Upper lobe of left lung (tissue), 6 donors: ENCODE data around the gene KIF5A. TPM values are rescaled to one million over a fixed set of nuclear protein-coding genes. Genes with fewer than 3 reads are reported as not detected.

Source experiments
- ATAC-seq, 2 donors: fragments of 200-7000 bp; cut with Tn5 transposase; one replicate each; pipeline ENCODE4 v1.9.1; 2022; ENCODE audit warnings: mild to moderate bottlenecking in 2 of 2, moderate library complexity in 2 of 2; ENCODE audit not compliant: low FRiP score in 2 of 2
- DNase-seq, 2 donors: peaks; one replicate each; pipeline ENCODE4 v3.0.0-alpha.2; 2019 to 2020
- H3K27ac ChIP-seq, 4 donors: fragments of 200-600 bp; sonication (generic); one replicate each; pipeline ENCODE4 v1.5.1; 2016 to 2019
- H3K27me3 ChIP-seq, 4 donors: fragments of 200-600 bp; sonication (generic); one replicate each; pipeline ENCODE4 v1.5.1; 2017 to 2019
- H3K36me3 ChIP-seq, 4 donors: fragments of 200-600 bp; sonication (generic); one replicate each; pipeline ENCODE4 v1.5.1; 2016 to 2019
- H3K4me1 ChIP-seq, 4 donors: fragments of 200-600 bp; sonication (generic); one replicate each; pipeline ENCODE4 v1.5.1; 2018 to 2019
- H3K4me3 ChIP-seq, 4 donors: fragments of 200-600 bp; sonication (generic); one replicate each; pipeline ENCODE4 v1.5.1; 2017 to 2019; ENCODE audit warnings: mild to moderate bottlenecking in 2 of 4, moderate library complexity in 1 of 4
- H3K9me3 ChIP-seq, 4 donors: fragments of 200-600 bp; sonication (generic); one replicate each; pipeline ENCODE4 v1.5.1; 2018 to 2019
- EP300 ChIP-seq, 4 donors: sonication (generic); formaldehyde crosslinking; IDR thresholded peaks; one replicate each; pipeline ENCODE4 v1.5.1; 2017; ENCODE audit warnings: antibody characterized with exemption in 4 of 4, control low read depth in 2 of 4
- POLR2A ChIP-seq, 4 donors: fragments of 450-650 bp; IDR thresholded peaks; one replicate each; pipeline ENCODE4 v1.5.1; 2016 to 2017; ENCODE audit warnings: antibody characterized with exemption in 4 of 4, mild to moderate bottlenecking in 2 of 4
- POLR2AphosphoS5 ChIP-seq, 2 donors: sonication (generic); formaldehyde crosslinking; IDR thresholded peaks; one replicate each; pipeline ENCODE4 v1.5.1; 2017; ENCODE audit warnings: antibody characterized with exemption in 2 of 2
- WGBS, 2 donors: methylation state at CpG; one replicate each; pipeline ENCODE4 v1.1.5; 2017 to 2018; 5-methylcytosine and 5-hydroxymethylcytosine counted together
- total RNA-seq, 6 donors: library from RNA; depleted of rRNA in 4 of 6; stranded (reverse); fragments of >200 nt in 4 of 6; gene quantifications; one replicate each; pipeline versions ENCODE4 v1.1.0 to v1.2.1, GENCODE V29; 2016 to 2021
- TF ChIP-seq, protein P1 (sequence below), 6 experiments: fragments of 450-650 bp in 4 of 6; fragments of 200-600 bp in 2 of 6; sonication (generic) in 2 of 6; IDR thresholded peaks; one replicate each; pipeline ENCODE4 v1.5.1; 2016 to 2019; ENCODE audit warnings: antibody characterized with exemption in 6 of 6
- donor health status: DM: no; HTN: no; CAD: no; lungs with moderate emphysema.
- donor health status: DM: no; HTN: yes; CAD: no; lungs with severe emphysema.

KIF5A gene
- total RNA-seq, 6 donors from 2014 or later: 0.06 to 0.39 (median 0.20) TPM; not detected in 1

DNA sequence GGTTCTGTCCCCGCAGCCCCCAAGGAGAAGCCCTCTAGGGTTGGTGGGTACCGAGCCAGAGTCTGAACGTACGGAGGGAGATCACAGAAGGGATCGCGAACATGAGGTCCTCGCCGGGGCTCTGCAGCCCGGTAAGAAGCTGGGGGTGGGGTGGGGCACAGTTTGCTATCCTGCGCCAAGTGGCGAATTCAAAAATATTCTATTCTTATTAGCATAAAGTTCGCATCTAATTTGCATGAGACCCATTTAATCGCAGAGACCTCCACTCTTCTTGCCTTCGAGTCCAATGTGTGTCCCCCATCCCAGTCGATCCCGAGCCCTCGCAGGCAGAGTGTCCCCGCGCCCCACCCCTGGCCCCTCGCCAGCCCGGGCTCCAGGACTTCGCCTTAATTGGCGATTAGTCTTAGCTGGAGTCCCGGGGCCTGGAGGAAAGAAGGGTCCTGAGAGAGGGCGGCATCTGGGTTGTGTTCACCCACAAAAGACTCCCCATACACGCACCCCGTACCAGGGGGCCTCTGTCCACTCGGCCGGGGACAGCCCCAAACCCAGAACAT, 60.8 kb downstream of the KIF5A start:
- ATAC-seq: peak in 1 of 2 donors; percentile 30
- peaks cover 0 to 11% (median 3%) of the 10 kb centered on the region in 4 donors for H3K27me3 ChIP-seq

DNA sequence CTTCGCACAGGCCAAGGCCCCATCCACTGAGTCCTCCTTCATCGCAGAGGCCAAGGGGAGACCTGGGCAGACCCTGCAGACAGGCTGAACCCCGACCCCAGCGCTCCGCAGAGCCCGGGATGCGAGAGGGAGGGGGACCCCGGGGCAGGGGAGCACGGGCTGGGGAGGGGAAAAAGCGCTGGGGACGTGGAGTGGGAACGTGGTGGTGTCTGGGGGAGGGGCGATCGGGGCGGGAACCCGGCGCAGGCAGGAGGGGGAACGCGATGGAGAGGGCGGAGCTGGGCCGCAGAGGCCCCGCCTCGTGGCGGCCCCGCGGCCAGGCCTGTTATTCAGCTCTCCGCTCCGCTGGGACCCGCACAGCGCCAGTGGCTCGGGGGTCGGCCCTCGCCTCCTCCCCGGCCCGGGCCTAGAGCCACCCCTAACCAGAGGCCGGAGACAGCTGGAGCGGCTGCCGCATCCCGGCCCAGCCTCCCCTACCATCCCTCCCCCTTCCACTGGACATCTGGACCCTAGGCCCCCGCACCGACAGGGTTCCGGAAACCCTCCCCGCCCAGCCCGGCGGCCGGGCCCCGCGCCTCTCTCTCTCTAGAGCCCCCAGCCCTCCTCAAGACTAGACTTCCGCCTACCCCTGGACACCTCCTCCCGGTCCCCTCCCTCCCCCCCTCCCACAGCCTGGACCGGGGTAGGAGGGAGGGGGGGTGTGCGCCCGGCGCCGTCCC, 61.4 kb downstream of the KIF5A start, which contains the start of gene ARHGEF25:
TSS of gene ARHGEF25 (plus strand) at position 328 of the 719 bp plus-strand sequence. CDS start 460 bp downstream, outside the sequence.
- WGBS, 2 donors: 1% methylated on average over 31 of the region's 55 CpGs; no CpG with 5 or more reads in 1 of the 2 donors

More for the DNA sequence above, 60.8 kb downstream of the KIF5A start:
- 8 to 19% methylated on average over 18 to 29 of the region's 29 CpGs for WGBS, 2 donors
- no peaks in the 10 kb centered on the region for H3K36me3 ChIP-seq
- no peaks in the 10 kb centered on the region for H3K9me3 ChIP-seq
- peak overlapping the region; percentile 30 to 77 (median 74) for H3K27ac ChIP-seq
- peak in 1 of 2 donors; percentile 90 for DNase-seq
- H3K4me1 ChIP-seq: peaks cover 11 to 30% (median 25%) of the 10 kb centered on the region in 4 donors
- TF ChIP-seq, protein P1, sequence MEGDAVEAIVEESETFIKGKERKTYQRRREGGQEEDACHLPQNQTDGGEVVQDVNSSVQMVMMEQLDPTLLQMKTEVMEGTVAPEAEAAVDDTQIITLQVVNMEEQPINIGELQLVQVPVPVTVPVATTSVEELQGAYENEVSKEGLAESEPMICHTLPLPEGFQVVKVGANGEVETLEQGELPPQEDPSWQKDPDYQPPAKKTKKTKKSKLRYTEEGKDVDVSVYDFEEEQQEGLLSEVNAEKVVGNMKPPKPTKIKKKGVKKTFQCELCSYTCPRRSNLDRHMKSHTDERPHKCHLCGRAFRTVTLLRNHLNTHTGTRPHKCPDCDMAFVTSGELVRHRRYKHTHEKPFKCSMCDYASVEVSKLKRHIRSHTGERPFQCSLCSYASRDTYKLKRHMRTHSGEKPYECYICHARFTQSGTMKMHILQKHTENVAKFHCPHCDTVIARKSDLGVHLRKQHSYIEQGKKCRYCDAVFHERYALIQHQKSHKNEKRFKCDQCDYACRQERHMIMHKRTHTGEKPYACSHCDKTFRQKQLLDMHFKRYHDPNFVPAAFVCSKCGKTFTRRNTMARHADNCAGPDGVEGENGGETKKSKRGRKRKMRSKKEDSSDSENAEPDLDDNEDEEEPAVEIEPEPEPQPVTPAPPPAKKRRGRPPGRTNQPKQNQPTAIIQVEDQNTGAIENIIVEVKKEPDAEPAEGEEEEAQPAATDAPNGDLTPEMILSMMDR (IDR thresholded peaks at IDR 0.05): no peak
- peak overlapping the region; percentile 46 to 76 (median 56) for H3K4me3 ChIP-seq

DNA sequence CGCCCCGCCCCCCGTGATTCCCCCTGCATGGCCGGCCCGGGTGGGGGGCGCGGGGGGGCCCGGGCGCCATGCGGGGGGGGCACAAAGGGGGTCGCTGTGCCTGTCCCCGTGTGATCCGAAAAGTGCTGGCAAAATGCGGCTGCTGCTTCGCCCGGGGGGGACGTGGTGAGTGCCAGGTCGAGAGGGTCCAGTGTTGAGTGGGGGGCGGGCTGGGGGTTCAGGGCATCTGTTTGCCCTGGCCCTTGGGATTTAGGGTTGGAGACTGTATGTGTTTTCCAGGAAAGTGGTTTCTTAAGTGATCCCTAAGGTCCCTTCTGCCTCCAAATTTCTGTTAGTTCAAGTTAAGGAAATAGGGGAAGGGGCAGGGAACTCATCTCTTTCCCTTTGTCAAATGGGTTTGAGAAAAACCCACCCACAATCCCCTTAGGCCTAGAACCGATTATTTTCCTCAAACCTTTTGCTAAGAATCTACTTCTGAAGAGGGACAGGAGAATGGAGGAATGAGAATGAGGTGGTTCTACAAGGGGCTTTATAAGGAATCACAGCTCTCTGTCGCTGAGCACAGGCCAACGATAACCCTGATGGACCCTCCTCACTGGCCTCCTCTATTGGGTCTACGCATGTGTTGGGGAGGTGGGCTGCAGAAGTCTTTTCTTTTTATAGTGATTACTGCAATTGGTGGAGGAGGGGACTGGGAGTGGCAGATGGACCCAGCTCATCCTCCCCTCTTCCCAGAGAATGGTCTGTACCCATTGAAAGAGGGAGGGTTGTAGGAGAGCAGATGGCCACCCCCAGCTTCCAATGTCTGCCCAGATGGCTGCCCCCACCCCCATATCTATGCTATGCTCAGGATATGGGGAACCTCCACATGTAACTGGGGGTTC, 62.2 kb downstream of the KIF5A start:
- 16 to 68% methylated on average over 4 to 23 of the region's 23 CpGs for WGBS, 2 donors
- Histone ChIP-seq H3K27me3 (peaks cover 0 to 11% (median 3%) of the 10 kb centered on the region in 4 donors), H3K27ac (peak overlapping the region; percentile 65 to 77 (median 74)), H3K4me1 (peaks cover 11 to 27% (median 19%) of the 10 kb centered on the region in 4 donors), H3K4me3 (peak overlapping the region; percentile 46 to 76 (median 56)), H3K9me3 (no peaks in the 10 kb centered on the region), H3K36me3 (no peaks in the 10 kb centered on the region)
- DNase-seq (no peak), ATAC-seq (no peak)
- TF ChIP-seq, protein P1 (IDR thresholded peaks at IDR 0.05): no peak
- TF ChIP-seq POLR2AphosphoS5 (IDR thresholded peaks at IDR 0.05) (no peak), POLR2A (IDR thresholded peaks at IDR 0.05) (no peak), EP300 (IDR thresholded peaks at IDR 0.05) (no peak)

More for the DNA sequence above, 61.4 kb downstream of the KIF5A start, which contains the start of gene ARHGEF25:
- H3K27ac ChIP-seq: peak within 1 kb of the TSS; percentile 65 to 77 (median 74)
- H3K36me3 ChIP-seq: no peaks in the 10 kb centered on the region
- H3K4me3 ChIP-seq: peak within 1 kb of the TSS; percentile 46 to 76 (median 56)
- ATAC-seq (peak; percentile 39 to 90), DNase-seq (peak; percentile 55 to 91)
- no peaks in the 10 kb centered on the region for H3K9me3 ChIP-seq
- peaks cover 0 to 11% (median 3%) of the 10 kb centered on the region in 4 donors for H3K27me3 ChIP-seq
- TF ChIP-seq, protein P1 (IDR thresholded peaks at IDR 0.05): no peak
- TF ChIP-seq POLR2AphosphoS5 (IDR thresholded peaks at IDR 0.05) (peak in 1 of 2 donors; percentile 5), EP300 (IDR thresholded peaks at IDR 0.05) (no peak), POLR2A (IDR thresholded peaks at IDR 0.05) (peak in 1 of 4 donors; percentile 34)
- H3K4me1 ChIP-seq: peaks cover 11 to 27% (median 19%) of the 10 kb centered on the region in 4 donors

DNA sequence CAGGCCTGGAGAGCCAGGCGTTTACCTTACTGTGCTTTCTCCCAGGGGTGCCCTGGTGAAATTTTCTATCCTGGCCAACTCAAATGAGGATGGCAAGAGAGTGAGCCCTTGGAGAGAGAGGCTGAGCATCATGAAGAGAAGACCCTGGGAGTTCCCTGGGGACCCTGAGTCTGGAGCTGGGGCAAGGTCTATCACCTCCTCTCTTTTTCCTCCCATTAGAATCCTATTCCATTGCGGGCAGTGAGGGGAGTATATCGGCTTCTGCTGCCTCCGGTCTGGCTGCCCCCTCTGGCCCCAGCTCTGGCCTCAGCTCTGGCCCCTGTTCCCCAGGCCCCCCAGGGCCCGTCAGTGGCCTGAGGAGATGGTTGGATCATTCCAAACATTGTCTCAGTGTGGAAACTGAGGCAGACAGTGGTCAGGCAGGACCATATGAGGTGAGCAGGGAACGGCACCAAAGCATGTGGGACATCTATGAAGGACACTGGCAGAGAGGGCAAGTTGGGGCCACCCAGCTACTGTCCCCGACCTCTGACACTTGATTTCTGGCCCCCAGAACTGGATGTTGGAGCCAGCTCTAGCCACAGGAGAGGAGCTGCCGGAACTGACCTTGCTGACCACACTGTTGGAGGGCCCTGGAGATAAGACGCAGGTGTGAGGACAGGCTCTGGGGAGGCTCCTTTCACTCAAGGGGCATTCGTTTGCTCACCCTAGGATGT, 63.0 kb downstream of the KIF5A start:
- peaks cover 11 to 27% (median 19%) of the 10 kb centered on the region in 4 donors for H3K4me1 ChIP-seq
- H3K9me3 ChIP-seq: no peaks in the 10 kb centered on the region
- H3K27ac ChIP-seq: no peak overlapping the region
- TF ChIP-seq POLR2A (IDR thresholded peaks at IDR 0.05): no peak
- TF ChIP-seq, protein P1 (IDR thresholded peaks at IDR 0.05): no peak
- no peak for TF ChIP-seq EP300 (IDR thresholded peaks at IDR 0.05)
- no peak for TF ChIP-seq POLR2AphosphoS5 (IDR thresholded peaks at IDR 0.05)
- H3K27me3 ChIP-seq: peaks cover 0 to 14% (median 3%) of the 10 kb centered on the region in 4 donors
- H3K36me3 ChIP-seq: no peaks in the 10 kb centered on the region
- DNase-seq: peak in 1 of 2 donors; percentile 35
- no peak for ATAC-seq
- 89 to 94% methylated on average over 7 to 9 of the region's 10 CpGs for WGBS, 2 donors
- H3K4me3 ChIP-seq: no peak overlapping the region
